GM18520 (cell line): Measurements from ENCODE around the gene VAX1.
"Not testable (repeated sequence)": the region's sequence is repeated elsewhere in the genome, so short reads cannot be mapped to it uniquely, and the experiment has no call there.

ENCODE experiments used
- ATAC-seq: cut with Tn5 transposase; IDR thresholded peaks from one replicate; pipeline ENCODE4 v1.9.1; 2021; ENCODE audit not compliant: unreplicated experiment

The VAX1 gene

GRCh38 chr10:117136391-117136975, 1.6 kb downstream of the VAX1 start:
- no peak for ATAC-seq

GRCh38 chr10:117135480-117136140, 2.5 kb downstream of the VAX1 start:
- ATAC-seq, result no peak

- ATAC-seq, result no peak
These were observed 3.1 kb downstream of the VAX1 start for GRCh38 chr10:117135026-117135372.

GRCh38 chr10:117134306-117135025, 3.6 kb downstream of the VAX1 start:
- no peak for ATAC-seq

GRCh38 chr10:117134056-117134305, 4.1 kb downstream of the VAX1 start:
- ATAC-seq, result no peak

- no peak for ATAC-seq
These were observed 4.6 kb downstream of the VAX1 start for GRCh38 chr10:117133273-117134055.

- no peak for ATAC-seq
These were observed 5.3 kb downstream of the VAX1 start for GRCh38 chr10:117132751-117133231.

- ATAC-seq, result no peak
These were observed 6.4 kb downstream of the VAX1 start for GRCh38 chr10:117131376-117132327.

GRCh38 chr10:117130862-117131375, 7.2 kb downstream of the VAX1 start:
- ATAC-seq, result no peak

GRCh38 chr10:117130346-117130745, 7.7 kb downstream of the VAX1 start:
- ATAC-seq, result no peak

GRCh38 chr10:117126645-117127044, 11.4 kb downstream of the VAX1 start:
- ATAC-seq, result not testable (repeated sequence)

- no peak for ATAC-seq
These were observed 12.0 kb downstream of the VAX1 start for GRCh38 chr10:117126034-117126433.

- no peak for ATAC-seq
These were observed 25.9 kb downstream of the VAX1 start for GRCh38 chr10:117112220-117112619.

GRCh38 chr10:117107238-117107637, 30.8 kb downstream of the VAX1 start:
- ATAC-seq, result no peak

- ATAC-seq, result no peak
These were observed 41.4 kb downstream of the VAX1 start for GRCh38 chr10:117096599-117097201.

- no peak for ATAC-seq
These were observed 43.2 kb downstream of the VAX1 start for GRCh38 chr10:117094856-117095255.

GRCh38 chr10:117092386-117092785, 45.7 kb downstream of the VAX1 start:
- no peak for ATAC-seq

GRCh38 chr10:117090834-117091233, 47.2 kb downstream of the VAX1 start:
- no peak for ATAC-seq

- ATAC-seq, result no peak
These were observed 50.5 kb downstream of the VAX1 start for GRCh38 chr10:117087521-117087920.

- no peak for ATAC-seq
These were observed 51.5 kb downstream of the VAX1 start for GRCh38 chr10:117086546-117086945.
